Erythroblast (primary cell): Measurements from ENCODE around the gene CNTN4.

Experiments
- GATA1 ChIP-seq: IDR thresholded peaks from 2 replicates; pipeline ENCODE4 v1.6.1; 2011; ENCODE audit warnings: low read depth, mild to moderate bottlenecking, control low read depth, low read length, moderate library complexity
- POLR2A ChIP-seq: IDR thresholded peaks from 2 replicates; pipeline ENCODE4 v1.6.1; 2011; ENCODE audit warnings: mild to moderate bottlenecking, low read length

DNA sequence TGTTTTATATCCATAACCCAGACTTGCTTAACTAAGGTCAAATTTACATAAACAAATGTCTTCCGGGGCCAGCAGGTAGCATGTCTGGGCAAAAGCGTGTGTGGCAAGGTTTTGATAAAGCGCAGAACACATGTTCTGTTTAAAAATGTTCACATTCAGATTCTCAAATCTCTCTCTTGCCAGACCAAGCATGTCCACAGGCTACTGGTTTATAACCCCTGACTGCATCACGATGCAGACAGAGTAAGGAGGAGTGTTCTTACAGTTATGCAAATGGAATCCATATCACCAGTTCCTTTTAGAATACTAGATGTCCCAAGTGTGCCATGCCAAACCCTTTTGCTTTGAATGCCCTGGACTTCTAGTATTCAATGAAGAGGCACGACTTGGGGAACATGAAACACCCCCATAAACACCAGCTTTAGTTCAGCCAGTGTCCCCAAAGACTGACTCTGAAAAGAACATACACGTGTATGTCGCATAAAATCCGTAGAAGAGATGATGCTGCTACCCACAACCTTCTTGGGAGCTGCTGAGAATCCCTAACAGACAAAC, 412.0 kb downstream of the CNTN4 start:
- TF ChIP-seq POLR2A (no peak), GATA1 (no peak)
